HG02840 (cell line): ENCODE results near the gene ASAP2.

Experiments used
- ATAC-seq: cut with Tn5 transposase; IDR thresholded peaks from one replicate; pipeline ENCODE4 v1.9.1; 2021; ENCODE audit warnings: mild to moderate bottlenecking, moderate library complexity, moderate number of reproducible peaks; ENCODE audit not compliant: unreplicated experiment, low FRiP score

Gene ASAP2

GRCh38 chr2:9288233-9288632, 81.6 kb downstream of the ASAP2 start:
- no peak for ATAC-seq

GRCh38 chr2:9288681-9289338, 82.2 kb downstream of the ASAP2 start:
- no peak for ATAC-seq

GRCh38 chr2:9291331-9291730, 84.7 kb downstream of the ASAP2 start:
- no peak for ATAC-seq

- no peak for ATAC-seq
Observed at GRCh38 chr2:9291866-9292265, 85.3 kb downstream of the ASAP2 start.

GRCh38 chr2:9292426-9292825, 85.8 kb downstream of the ASAP2 start:
- ATAC-seq: no peak

GRCh38 chr2:9294764-9295163, 88.2 kb downstream of the ASAP2 start:
- no peak for ATAC-seq

- no peak for ATAC-seq
Observed at GRCh38 chr2:9296559-9296958, 89.9 kb downstream of the ASAP2 start.

- ATAC-seq: no peak
Observed at GRCh38 chr2:9297156-9297555, 90.5 kb downstream of the ASAP2 start.

GRCh38 chr2:9297807-9298206, 91.2 kb downstream of the ASAP2 start:
- ATAC-seq: no peak

GRCh38 chr2:9298583-9298982, 92.0 kb downstream of the ASAP2 start:
- no peak for ATAC-seq

- ATAC-seq: no peak
Observed at GRCh38 chr2:9299161-9300100, 92.8 kb downstream of the ASAP2 start.

- no peak for ATAC-seq
Observed at GRCh38 chr2:9300214-9300613, 93.6 kb downstream of the ASAP2 start.

GRCh38 chr2:9300829-9301453, 94.3 kb downstream of the ASAP2 start:
- ATAC-seq: no peak

- ATAC-seq: no peak
Observed at GRCh38 chr2:9302755-9303154, 96.1 kb downstream of the ASAP2 start.

GRCh38 chr2:9303528-9304225, 97.1 kb downstream of the ASAP2 start:
- no peak for ATAC-seq

GRCh38 chr2:9306911-9307310, 100.3 kb downstream of the ASAP2 start:
- ATAC-seq: no peak

- ATAC-seq: no peak
Observed at GRCh38 chr2:9307535-9307934, 100.9 kb downstream of the ASAP2 start.

- ATAC-seq: no peak
Observed at GRCh38 chr2:9308186-9308955, 101.8 kb downstream of the ASAP2 start.

- ATAC-seq: no peak
Observed at GRCh38 chr2:9309147-9309546, 102.5 kb downstream of the ASAP2 start.

- no peak for ATAC-seq
Observed at GRCh38 chr2:9310377-9310776, 103.8 kb downstream of the ASAP2 start.
